ENCODE results near the gene OR4S1.

- TF ChIP-seq CTCF (IDR thresholded peaks at IDR 0.05) (peak; percentile 31 to 66), POLR2A (IDR thresholded peaks at IDR 0.05) (no peak), POLR2AphosphoS5 (IDR thresholded peaks at IDR 0.05) (no peak)
Observed at GRCh38 chr11:48307760-48308386, 1.9 kb downstream of the OR4S1 start.

Data from suprapubic skin (tissue), 4 donors.